AG08395 (cell line): ENCODE results near the gene COPE.

Experiments
- DNase-seq: peaks from one replicate; pipeline ENCODE4 v3.0.0; 2012; ENCODE audit warnings: mixed read lengths, low spot score

The COPE gene

GRCh38 chr19:18850471-18851375, 68.5 kb downstream of the COPE start:
- DNase-seq, result no peak

- no peak for DNase-seq
These were observed 69.3 kb downstream of the COPE start for GRCh38 chr19:18849838-18850400.
